ENCODE data around the gene RASEF.
"Not testable (repeated sequence)": the region's sequence is repeated elsewhere in the genome, so short reads cannot be mapped to it uniquely, and the experiment has no call there.

Gene RASEF

DNA sequence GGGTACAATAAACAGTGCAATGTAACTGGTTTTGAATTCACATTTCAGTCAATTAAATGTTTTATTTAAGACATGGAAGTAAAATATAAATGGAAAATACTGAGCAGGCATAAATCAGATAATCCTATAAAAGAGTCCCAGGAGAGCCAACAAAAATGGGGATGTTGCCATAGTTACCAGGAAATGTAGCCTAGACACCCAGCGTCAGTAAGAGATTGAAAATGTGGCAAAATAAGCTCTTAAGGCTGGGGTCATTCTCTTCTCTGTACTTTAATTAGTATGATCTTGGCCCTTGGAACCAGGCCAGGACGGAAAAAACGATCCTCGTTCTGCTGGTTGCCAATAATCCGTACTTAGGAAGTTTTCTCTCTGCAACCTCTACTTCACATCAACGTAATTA lies 18.9 kb upstream of the RASEF start:
- no peak for TF ChIP-seq CTCF (conservative IDR thresholded peaks at IDR 0.05)
- no peak overlapping the region for H3K27ac ChIP-seq

DNA sequence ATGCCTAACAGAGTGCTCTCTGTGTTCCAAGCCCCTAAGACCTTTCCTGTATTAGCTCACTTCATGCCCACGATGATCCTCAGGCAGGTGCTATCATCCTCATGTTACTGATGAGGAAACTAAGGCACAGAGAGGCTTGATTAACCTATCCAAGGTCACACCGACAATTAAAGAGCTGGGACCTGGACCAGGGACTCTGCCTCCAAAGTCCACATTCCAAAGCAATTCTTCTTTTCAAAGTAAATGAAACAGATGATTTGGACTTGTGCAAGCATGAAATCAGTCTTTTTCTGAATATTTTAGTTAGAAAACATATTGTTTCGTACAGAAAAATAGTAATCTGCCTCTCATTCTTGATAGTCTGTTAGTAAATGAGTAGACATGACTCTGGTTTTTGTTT lies 18.1 kb upstream of the RASEF start:
- no peak for TF ChIP-seq CTCF (conservative IDR thresholded peaks at IDR 0.05)
- no peak overlapping the region for H3K27ac ChIP-seq

DNA sequence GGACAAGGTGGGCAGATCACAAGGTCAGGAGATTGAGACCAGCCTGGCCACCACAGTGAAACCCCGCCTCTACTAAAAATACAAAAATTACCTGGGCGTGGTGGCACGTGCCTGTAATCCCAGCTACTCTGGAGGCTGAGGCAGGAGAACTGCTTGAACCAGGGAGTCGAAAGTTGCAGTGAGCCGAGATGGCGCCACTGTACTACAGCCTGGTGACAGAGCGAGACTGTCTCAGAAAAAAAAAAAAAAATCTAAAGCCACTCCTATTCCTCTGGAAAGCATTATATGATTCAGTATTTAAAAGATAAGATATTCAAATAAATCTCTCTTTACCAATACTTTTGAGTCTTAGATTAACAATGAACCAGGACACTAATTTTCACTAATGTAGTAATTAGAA lies 13.0 kb upstream of the RASEF start:
- H3K27ac ChIP-seq = not testable (repeated sequence)

GRCh38 chr9:83072498-83072897 lies 9.6 kb upstream of the RASEF start:
- not testable (repeated sequence) for H3K27ac ChIP-seq

- TF ChIP-seq CTCF (conservative IDR thresholded peaks at IDR 0.05) = no peak
Observed at GRCh38 chr9:83071626-83072025, 8.7 kb upstream of the RASEF start.

DNA sequence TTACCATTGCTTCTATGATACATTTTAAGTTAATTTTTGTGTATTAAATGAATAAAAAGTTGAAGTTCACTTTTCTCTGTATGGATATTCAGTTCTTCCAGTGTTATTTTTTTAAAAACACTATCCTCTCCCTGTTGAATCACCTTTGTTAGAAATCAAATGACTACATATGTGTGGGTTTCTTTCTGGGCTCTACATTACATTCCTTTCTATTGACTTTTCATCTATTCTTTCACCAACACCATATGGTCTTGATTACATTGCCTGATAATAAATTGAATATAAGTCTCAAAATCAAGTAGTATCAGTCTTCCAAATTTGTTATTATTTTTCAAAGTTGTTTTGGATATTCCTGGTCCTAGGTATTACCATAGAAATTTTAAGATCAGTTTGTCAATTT lies 7.3 kb upstream of the RASEF start:
- TF ChIP-seq CTCF (conservative IDR thresholded peaks at IDR 0.05) = no peak
- H3K27ac ChIP-seq = no peak overlapping the region

More at GRCh38 chr9:83071626-83072025, 8.7 kb upstream of the RASEF start:
- no peak overlapping the region for H3K27ac ChIP-seq

DNA sequence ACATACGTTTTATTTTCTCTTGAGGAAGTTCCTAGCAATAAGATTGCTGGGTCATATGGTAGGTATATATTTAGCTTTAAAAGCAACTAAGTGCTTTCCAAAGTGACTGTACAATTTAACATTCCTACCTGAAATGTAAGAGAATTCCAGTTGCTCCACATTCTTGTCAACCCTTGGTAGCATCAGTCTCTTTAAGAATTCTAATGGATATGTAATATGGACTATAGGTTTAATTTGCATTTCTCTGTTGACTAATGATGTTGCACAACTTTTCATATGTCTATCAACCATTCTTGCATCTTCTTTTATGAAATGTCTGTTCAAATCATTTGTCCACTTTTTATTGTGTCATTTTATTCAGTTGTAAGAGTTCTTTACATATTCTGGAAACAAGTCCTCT lies 6.7 kb upstream of the RASEF start:
- H3K27ac ChIP-seq = no peak overlapping the region
- no peak for TF ChIP-seq CTCF (conservative IDR thresholded peaks at IDR 0.05)

DNA sequence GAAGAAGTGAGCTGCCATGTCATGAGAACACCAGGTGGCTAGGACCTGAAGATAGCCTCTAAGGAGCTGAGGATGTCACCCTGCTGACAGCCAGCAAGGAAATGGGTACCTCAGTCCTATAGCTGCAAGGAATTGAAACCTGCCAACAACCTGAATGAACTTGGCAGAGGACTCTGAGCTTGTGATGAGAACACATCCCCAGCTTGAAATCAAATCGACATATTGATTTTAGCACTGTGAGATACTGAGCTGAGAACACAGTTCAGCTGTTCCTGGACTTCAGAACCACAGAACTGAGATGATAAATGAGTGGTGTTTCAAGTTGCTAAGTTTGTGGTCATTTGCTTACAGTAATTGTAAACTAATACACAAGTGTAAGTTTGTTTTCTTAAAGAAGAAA lies 5.5 kb upstream of the RASEF start:
- no peak for TF ChIP-seq CTCF (conservative IDR thresholded peaks at IDR 0.05)
- no peak overlapping the region for H3K27ac ChIP-seq

- TF ChIP-seq CTCF (conservative IDR thresholded peaks at IDR 0.05) = no peak
Observed at GRCh38 chr9:83067579-83067978, 4.6 kb upstream of the RASEF start.

More at GRCh38 chr9:83067579-83067978, 4.6 kb upstream of the RASEF start:
- H3K27ac ChIP-seq = no peak overlapping the region

Data from VCaP (cell line).